Tibial artery (tissue), 4 donors: Measurements from ENCODE around the gene ERN2.

Experiments
- DNase-seq, 2 donors: peaks; one replicate each; pipeline ENCODE4 v3.0.0-alpha.2; 2019
- H3K27ac ChIP-seq, 2 donors: fragments of 200-600 bp; sonication (generic) in 1 of 2; 1 replicate in 1 of 2; 2 replicates in 1 of 2; pipeline ENCODE4 v1.5.1; 2018 to 2019; ENCODE audit warnings: mild to moderate bottlenecking in 1 of 2
- H3K27me3 ChIP-seq, 2 donors: fragments of 200-600 bp; sonication (generic) in 1 of 2; one replicate each; pipeline versions ENCODE4 v1.5.1 to v1.6.0; 2016 to 2019
- H3K36me3 ChIP-seq, 3 donors: fragments of 200-600 bp; sonication (generic) in 2 of 3; one replicate each; pipeline ENCODE4 v1.5.1; 2016 to 2019; ENCODE audit warnings: mild to moderate bottlenecking in 2 of 3
- H3K4me1 ChIP-seq, 4 donors: fragments of 200-600 bp; sonication (generic) in 2 of 4; 1 replicate in 3 of 4; 2 replicates in 1 of 4; pipeline ENCODE4 v1.5.1; 2016 to 2019
- H3K4me3 ChIP-seq, 2 donors: fragments of 200-600 bp; sonication (generic) in 1 of 2; 1 replicate in 1 of 2; 2 replicates in 1 of 2; pipeline ENCODE4 v1.5.1; 2018 to 2019; ENCODE audit warnings: mild to moderate bottlenecking in 2 of 2
- H3K9me3 ChIP-seq, 3 donors: fragments of 200-600 bp; sonication (generic) in 1 of 3; one replicate each; pipeline ENCODE4 v1.5.1; 2016 to 2019
- intact Hi-C: fragments of 100-400 bp; cut with DNase I; formaldehyde crosslinking; loops from one replicate; pipeline ENCODE4 v1.15.0; 2023; ENCODE audit warnings: low total_unique reads
- TF ChIP-seq, protein P1 (sequence below), 2 experiments: fragments of 200-600 bp in 1 of 2; fragments of 450-650 bp in 1 of 2; IDR thresholded peaks; one replicate each; pipeline ENCODE4 v1.5.1; 2017 to 2019; ENCODE audit warnings: antibody characterized with exemption in 2 of 2, mild to moderate bottlenecking in 1 of 2, moderate library complexity in 1 of 2

Gene ERN2

DNA sequence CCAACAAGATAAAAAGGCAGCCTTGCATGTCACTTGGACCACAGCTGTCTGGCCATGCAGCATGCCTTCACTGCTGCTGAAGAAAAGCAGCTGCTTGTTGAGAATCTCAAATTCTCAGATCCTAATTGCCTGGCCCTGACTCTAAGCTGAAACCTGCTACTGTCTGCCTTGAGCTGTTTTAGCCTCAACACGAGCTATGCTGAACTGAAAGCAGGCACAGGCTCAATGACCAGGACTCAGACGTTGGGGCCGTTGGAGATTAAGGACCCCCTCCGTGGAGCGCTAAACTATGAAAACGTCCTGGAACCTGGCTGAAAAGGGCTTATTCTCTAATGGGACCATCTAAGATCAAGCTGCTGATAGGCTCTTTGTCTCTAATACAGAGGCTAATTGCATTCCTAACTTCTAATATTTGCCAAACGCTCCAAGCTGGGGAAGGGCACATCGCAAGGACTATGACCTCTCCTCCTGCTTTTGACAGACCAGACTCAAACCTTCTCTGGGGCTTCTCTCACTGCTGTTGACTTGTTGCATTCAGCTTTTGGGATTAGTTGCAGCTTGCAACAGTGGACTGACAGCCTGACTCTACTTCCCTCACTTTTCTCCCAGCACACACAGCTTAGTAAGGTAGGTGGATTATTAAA, 38.9 kb downstream of the ERN2 start:
- peaks cover 18 to 47% (median 27%) of the 10 kb centered on the region in 3 donors for H3K36me3 ChIP-seq
- H3K27ac ChIP-seq, result no peak overlapping the region
- H3K4me3 ChIP-seq, result no peak overlapping the region
- TF ChIP-seq, protein P1, sequence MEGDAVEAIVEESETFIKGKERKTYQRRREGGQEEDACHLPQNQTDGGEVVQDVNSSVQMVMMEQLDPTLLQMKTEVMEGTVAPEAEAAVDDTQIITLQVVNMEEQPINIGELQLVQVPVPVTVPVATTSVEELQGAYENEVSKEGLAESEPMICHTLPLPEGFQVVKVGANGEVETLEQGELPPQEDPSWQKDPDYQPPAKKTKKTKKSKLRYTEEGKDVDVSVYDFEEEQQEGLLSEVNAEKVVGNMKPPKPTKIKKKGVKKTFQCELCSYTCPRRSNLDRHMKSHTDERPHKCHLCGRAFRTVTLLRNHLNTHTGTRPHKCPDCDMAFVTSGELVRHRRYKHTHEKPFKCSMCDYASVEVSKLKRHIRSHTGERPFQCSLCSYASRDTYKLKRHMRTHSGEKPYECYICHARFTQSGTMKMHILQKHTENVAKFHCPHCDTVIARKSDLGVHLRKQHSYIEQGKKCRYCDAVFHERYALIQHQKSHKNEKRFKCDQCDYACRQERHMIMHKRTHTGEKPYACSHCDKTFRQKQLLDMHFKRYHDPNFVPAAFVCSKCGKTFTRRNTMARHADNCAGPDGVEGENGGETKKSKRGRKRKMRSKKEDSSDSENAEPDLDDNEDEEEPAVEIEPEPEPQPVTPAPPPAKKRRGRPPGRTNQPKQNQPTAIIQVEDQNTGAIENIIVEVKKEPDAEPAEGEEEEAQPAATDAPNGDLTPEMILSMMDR (IDR thresholded peaks at IDR 0.05), result no peak
- peaks cover 0 to 13% (median 9%) of the 10 kb centered on the region in 4 donors for H3K4me1 ChIP-seq
- no peak for DNase-seq
- H3K27me3 ChIP-seq, result no peaks in the 10 kb centered on the region
- no peaks in the 10 kb centered on the region for H3K9me3 ChIP-seq
- intact Hi-C loops, result loop anchor here (10.0 kb wide), 1 partner anchor 361 kb away; no protein-coding TSS in a partner anchor

DNA sequence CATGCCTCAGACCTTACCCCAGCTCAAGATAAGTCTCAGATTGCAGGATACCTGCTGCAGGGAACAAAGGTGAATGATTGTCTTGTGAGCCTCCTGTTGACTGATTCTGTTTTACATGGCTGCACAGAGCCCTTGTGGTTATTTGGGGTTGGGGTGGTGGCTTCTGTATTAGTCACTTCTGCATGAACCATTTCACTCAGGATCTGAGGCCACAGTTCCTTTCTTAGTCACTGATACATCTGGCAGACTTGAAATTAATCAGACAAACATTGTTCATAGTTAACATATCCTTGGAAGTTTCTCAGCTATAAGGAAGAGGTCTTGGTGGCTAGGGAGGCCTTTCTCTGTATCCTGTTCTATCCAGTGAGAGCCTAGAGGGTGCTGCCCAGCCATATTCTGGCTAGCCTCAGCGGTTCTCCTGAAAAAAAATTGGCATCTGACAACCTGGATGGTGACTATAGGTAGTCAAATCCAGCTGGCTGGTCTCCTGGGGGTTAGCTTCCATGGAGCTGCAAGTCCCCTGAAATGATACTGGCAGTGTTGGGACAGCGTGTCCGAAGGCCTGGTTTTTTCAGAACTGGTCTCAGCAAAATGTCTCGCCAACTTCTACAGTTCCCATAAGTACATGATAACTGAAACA, 42.8 kb downstream of the ERN2 start:
- TF ChIP-seq, protein P1 (IDR thresholded peaks at IDR 0.05), result no peak
- H3K36me3 ChIP-seq, result peaks cover 55 to 80% (median 64%) of the 10 kb centered on the region in 3 donors
- intact Hi-C loops, result loop anchor here (10.0 kb wide), 1 partner anchor 365 kb away; no protein-coding TSS in a partner anchor

DNA sequence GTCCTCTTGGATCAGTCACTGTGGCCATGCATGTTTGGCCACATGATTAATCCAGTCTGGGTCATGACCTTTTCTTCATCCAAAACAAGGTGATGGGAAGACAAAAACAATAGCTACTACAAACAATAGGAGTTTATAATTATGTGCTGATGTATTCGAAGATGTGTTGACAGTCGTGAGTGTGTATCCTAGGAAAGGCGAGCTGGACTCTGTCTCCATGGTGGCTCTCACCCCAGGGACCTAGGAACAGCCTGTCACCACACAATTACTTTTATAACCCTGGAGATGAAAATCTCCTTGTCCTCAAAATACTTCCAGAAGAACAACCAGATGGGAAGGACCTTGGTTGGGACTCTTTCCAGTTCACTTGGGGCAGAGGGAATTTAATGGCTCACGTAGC, 44.1 kb downstream of the ERN2 start:
- Histone ChIP-seq H3K36me3 (peaks cover 69 to 88% (median 73%) of the 10 kb centered on the region in 3 donors), H3K9me3 (no peaks in the 10 kb centered on the region), H3K4me3 (no peak overlapping the region), H3K27ac (no peak overlapping the region), H3K27me3 (no peaks in the 10 kb centered on the region), H3K4me1 (no peaks in the 10 kb centered on the region)
- intact Hi-C loops, result no loop called here
- DNase-seq, result no peak
- TF ChIP-seq, protein P1 (IDR thresholded peaks at IDR 0.05), result no peak

More for the DNA sequence above, 42.8 kb downstream of the ERN2 start:
- Histone ChIP-seq H3K4me1 (no peaks in the 10 kb centered on the region), H3K9me3 (no peaks in the 10 kb centered on the region), H3K27me3 (no peaks in the 10 kb centered on the region), H3K27ac (no peak overlapping the region), H3K4me3 (no peak overlapping the region)
- no peak for DNase-seq

DNA sequence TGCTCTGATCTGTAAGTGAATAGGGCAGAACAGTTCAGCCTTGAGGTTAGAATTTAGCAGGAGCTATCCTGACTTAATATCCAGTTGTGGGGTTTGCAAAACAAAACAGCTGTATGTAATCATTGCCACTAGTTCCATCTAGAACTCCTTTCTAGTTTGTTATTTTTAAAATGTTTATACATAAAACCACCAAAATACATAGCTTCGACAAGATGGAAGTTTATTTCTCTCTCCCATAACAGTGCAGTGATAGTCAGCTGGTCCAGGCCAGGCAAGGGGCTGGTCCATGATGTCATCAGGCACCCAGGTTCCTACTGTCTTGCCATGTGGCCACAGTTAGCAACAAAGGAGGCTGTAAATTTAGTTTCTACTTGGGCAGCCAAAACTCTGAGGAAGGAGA, 44.8 kb downstream of the ERN2 start:
- H3K27ac ChIP-seq, result no peak overlapping the region
- H3K9me3 ChIP-seq, result no peaks in the 10 kb centered on the region
- TF ChIP-seq, protein P1 (IDR thresholded peaks at IDR 0.05), result no peak
- DNase-seq, result no peak
- no peak overlapping the region for H3K4me3 ChIP-seq
- intact Hi-C loops, result no loop called here
- peaks cover 72 to 94% (median 80%) of the 10 kb centered on the region in 3 donors for H3K36me3 ChIP-seq
- H3K27me3 ChIP-seq, result no peaks in the 10 kb centered on the region
- no peaks in the 10 kb centered on the region for H3K4me1 ChIP-seq

DNA sequence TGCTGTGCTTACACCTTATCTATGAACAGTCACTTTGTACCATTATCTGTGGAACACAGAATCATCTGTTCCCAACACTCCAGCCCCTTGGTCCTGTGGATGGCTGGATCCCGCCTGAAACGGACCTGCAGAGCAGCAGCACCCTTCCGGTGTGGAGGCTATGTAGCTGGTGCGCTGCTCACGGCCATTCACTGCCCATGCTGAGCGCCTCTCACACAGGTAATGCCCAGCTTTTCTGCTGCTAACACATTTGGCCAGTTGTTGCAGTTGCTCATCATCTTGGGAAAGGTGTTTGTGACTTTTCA, 45.7 kb downstream of the ERN2 start:
- no peak for DNase-seq
- peaks cover 77 to 97% (median 83%) of the 10 kb centered on the region in 3 donors for H3K36me3 ChIP-seq
- no peaks in the 10 kb centered on the region for H3K9me3 ChIP-seq
- no peak overlapping the region for H3K27ac ChIP-seq
- TF ChIP-seq, protein P1 (IDR thresholded peaks at IDR 0.05), result no peak
- no peaks in the 10 kb centered on the region for H3K4me1 ChIP-seq
- H3K27me3 ChIP-seq, result no peaks in the 10 kb centered on the region
- H3K4me3 ChIP-seq, result no peak overlapping the region
- intact Hi-C loops, result no loop called here
